HG02884 (cell line): ENCODE measurements around the gene GATD1.

ENCODE experiments used
- ATAC-seq: cut with Tn5 transposase; IDR thresholded peaks from one replicate; pipeline ENCODE4 v1.9.1; 2021; ENCODE audit warnings: mild to moderate bottlenecking, moderate library complexity; ENCODE audit not compliant: unreplicated experiment

GATD1 gene

DNA sequence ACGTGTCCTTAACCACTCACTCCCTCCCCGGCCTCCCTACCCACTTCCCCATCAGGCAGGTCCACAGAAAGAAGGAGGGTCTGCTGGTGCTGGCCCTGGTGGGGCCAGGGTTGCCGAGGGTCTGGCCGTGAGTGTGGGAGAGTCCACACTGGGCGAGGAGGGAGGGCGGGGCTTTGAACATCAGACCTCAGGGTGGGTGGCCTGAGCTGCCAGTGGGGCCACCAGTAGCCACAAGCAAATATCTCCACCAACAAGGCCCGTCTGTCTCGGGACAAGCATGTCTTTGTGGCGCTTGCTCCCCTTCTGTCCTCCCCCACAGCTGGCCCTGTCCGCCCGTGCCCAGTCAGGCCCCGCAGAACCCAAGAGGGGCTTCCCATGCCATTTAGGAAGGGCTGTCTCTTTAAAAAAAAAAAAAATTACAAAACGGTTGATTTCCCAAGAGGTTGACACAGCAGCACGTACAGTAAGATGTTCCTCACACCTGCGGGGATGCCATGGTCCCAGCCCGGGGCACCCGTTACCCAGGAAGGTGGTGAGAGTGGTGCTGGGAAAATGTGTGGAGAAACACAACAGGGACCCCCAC lies 47.7 kb downstream of the GATD1 start:
- no peak for ATAC-seq

DNA sequence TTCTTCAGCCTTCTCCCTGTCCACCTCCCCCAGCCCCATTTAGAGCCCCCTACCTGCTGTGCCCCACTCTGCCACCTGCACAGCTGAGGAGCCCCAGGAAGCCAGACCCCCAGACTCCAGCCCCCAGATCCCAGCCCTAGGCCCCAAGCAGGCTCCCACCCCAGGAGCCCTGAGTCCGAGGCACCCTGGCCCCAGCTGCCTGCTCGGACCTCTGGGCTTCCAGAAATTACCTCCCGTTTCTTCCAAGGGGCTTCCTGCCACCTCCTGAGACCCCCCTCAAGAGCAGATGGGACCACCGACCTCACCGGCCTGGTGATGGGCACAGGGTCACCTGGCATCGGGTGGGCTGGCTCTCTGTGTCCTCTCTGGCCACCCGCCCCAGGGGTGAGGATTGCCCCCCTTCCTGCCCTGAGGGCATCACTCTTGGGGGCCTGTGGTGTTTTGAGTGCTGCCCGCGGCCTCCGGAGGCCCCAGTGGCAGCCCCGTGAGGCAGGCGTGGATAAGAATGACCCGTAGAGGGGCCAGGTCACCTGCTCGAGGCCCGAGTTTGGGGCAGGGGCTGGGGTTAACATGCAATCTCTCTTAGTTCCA lies 48.3 kb downstream of the GATD1 start:
- no peak for ATAC-seq

DNA sequence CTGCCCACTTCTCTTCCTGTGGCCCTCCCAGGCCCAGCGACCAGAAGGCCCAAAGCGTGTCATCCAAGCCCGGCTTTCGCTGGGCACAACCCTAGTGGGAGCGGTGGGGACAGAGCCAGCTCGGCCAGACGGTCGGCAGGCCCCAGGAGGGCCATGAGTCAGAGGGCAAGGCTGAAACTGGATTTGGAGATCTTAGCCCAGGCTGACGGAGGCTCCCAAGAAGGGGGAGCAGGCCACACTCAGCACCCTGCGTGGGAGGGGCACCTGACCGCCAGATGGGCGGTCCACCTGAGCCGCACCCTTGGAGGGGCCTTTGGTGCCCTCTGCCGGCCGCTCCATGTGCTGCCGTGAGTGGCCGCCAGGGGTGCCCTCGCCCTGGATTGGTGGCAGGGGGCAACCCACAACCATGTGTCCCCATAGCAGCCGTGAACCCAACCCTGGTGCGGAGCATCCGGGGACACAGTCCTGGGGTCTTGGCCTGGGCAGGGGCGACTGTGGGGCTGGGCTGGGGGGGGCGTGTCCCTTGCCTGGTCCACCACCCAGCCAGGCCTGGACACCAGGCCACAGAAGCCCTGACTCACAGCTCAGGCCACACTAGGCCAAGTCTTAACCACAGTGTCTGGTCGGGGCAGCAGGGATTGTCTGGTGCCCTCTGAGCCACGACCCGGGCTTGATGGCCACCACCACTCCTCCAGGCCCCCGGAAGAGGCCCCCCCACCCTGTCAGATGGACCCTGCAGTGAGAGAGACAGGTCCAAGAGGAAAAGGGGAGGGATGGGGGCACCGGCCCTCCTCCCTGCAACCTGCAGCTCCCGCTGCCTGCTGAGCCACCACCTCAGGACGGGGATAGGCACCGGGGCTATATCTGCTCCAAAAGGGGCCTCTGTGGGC lies 49.2 kb downstream of the GATD1 start:
- ATAC-seq = no peak

DNA sequence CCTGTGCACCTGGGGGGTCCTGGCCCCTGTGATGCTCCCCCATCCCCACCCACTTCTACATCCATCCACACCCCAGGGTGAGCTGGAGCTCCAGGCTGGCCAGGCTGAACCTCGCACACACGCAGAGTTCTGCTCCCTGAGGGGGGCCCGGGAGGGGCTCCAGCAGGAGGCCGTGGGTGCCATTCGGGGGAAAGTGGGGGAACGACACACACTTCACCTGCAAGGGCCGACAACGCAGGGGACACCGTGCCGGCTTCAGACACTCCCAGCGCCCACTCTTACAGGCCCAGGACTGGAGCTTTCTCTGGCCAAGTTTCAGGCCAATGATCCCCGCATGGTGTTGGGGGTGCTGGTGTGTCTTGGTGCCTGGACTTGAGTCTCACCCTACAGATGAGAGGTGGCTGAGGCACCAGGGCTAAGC lies 50.0 kb downstream of the GATD1 start:
- ATAC-seq = no peak

DNA sequence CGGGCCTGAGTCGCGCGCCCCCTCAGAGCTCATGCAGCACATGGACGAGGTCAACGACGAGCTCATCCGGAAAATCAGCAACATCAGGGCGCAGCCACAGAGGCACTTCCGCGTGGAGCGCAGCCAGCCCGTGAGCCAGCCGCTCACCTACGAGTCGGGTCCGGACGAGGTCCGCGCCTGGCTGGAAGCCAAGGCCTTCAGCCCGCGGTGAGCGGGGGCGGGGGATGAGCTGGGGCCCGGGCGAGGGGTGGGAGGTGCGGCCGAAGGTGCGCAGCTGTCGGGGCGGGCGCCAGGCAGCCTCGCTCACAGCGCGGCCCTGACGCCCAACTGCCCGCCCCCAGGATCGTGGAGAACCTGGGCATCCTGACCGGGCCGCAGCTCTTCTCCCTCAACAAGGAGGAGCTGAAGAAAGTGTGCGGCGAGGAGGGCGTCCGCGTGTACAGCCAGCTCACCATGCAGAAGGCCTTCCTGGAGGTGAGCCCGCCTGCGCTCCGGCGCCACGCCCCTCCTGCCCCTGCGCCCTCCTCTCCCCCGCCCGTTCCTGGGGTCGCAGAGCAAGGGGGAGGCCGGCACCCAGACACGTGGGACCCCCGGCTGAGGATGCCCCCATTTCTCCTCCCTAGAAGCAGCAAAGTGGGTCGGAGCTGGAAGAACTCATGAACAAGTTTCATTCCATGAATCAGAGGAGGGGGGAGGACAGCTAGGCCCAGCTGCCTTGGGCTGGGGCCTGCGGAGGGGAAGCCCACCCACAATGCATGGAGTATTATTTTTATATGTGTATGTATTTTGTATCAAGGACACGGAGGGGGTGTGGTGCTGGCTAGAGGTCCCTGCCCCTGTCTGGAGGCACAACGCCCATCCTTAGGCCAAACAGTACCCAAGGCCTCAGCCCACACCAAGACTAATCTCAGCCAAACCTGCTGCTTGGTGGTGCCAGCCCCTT lies 50.7 kb downstream of the GATD1 start:
- ATAC-seq = no peak

DNA sequence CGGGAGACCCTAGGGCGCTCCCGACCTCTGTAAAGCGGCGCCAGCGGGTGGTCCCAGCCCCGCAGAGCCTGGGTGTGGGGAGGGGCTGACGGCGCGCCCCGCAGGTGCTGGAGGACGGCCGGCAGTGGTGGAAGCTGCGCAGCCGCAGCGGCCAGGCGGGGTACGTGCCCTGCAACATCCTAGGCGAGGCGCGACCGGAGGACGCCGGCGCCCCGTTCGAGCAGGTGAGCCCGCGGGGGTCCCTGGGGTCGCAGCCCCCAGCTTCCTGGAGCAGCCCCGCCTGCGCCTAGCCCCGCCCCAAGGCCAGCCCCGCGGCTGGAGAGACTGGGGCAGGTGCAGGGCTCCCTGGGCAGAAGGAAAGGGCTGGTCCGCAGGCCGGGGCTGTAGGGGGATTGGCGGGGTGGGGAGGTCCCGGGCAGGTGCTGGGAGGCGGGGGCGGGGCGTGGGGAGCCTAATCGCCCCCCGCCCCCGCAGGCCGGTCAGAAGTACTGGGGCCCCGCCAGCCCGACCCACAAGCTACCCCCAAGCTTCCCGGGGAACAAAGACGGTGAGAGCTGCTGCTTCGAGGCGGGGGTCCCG lies 51.6 kb downstream of the GATD1 start:
- ATAC-seq = no peak

DNA sequence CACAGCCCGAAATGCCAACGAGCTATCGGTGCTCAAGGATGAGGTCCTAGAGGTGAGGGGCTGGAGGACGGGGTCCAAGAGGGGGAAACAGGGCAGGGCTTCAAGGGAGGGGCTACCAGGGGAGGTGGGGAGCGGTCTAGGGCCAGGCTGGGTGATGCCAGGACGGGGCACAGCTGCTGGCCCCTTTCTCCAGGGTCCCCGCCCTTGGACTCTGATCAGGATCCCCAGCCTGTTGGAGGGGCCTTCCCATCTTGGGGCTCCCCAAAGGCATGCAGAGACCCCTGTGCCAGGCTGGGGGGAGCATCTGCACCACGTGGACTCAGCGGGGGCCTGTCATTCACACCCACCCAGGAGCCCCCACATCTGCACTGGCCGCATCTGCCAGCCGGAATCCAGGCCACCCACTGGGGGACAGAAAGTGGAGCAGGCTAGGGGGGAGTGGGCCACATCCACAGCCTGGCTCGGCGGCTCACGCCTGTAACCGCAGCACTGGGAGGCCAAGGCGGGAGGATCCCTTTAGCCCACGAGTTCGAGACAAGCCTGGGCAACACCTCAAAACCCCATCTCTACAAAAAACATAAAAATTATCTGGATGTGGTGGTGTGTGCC lies 52.4 kb downstream of the GATD1 start:
- no peak for ATAC-seq

DNA sequence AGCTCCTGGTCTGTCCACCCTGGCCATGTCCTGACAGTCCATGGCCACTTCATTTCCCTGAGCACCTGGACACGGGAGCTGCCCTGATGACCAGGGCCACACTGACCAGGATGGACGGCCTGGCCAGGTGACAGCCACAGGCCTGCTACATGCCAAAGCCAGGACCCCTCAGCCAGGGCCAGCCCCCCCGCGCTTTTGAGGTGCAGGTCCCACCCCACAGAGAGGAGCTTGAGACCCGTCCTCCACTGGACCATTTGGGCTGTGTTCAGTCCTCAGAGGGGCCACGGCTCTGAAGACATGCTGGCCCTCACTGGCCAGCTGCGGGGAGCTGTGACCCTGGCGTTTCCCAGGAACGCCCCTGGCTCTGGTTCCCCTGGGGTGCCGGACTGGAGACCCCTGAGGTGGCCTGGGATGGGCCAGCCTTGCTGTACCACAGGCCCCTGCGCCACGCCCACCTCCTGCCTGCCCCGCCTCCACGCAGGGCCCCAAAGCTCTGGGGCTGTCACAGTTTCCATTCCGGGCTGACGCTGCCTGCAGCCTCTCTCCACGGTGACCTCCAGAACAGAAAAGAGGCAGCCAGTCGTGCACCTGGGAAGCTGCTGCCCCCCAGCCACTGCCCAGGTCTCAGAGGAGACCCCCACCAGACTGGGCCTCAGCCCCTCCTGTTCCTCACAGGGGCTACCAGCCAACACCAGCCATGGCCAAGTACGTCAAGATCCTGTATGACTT lies 53.1 kb downstream of the GATD1 start:
- no peak for ATAC-seq

DNA sequence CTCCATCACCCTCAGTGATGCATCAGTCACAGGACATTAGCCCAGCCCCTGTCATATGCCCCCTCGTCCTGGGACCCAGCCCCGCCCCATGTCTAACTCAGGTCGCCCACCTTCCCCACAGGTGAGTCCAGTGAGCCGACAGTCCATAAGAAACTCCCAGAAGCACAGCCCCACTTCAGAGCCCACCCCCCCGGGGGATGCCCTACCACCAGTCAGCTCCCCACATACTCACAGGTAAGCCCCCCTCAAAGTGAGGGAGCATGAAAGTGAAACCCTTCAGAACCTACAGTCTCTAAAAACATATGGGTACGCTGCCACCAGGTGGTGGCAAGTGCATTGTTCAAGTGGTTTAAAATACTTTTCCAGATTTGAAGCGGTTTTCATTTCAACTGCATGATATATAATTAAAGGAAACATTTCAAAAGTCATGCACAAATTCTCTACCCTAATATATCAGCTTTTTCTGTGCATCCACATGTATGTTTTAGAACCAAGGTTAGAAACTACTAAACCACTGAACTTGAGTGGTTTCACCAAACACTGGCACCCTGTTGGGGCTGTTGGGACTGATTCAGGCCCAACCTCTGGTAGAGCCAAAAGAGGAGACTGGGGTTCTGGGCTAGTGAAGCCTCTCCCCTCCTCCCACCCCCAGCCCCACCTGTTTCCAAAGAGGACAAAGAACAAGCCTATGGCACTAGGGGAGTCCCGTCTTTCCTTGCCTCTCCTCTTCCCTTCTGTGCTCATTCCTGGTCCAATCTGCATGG lies 54.0 kb downstream of the GATD1 start:
- ATAC-seq = no peak

DNA sequence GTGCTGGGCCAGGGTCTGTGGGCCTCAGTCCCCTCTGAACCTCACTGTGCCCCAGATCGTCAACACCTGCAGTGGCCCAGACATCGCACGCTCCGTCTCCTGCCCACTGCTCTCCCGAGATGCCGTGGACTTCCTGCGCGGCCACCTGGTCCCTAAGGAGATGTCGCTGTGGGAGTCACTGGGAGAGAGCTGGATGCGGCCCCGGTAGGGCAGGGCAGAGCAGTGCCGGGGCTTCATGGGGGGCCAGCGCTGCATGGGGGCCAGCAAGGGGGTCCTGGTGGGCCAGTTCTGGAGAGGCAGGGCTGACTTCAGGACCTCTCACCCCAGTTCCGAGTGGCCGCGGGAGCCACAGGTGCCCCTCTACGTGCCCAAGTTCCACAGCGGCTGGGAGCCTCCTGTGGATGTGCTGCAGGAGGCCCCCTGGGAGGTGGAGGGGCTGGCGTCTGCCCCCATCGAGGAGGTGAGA lies 54.9 kb downstream of the GATD1 start:
- no peak for ATAC-seq

DNA sequence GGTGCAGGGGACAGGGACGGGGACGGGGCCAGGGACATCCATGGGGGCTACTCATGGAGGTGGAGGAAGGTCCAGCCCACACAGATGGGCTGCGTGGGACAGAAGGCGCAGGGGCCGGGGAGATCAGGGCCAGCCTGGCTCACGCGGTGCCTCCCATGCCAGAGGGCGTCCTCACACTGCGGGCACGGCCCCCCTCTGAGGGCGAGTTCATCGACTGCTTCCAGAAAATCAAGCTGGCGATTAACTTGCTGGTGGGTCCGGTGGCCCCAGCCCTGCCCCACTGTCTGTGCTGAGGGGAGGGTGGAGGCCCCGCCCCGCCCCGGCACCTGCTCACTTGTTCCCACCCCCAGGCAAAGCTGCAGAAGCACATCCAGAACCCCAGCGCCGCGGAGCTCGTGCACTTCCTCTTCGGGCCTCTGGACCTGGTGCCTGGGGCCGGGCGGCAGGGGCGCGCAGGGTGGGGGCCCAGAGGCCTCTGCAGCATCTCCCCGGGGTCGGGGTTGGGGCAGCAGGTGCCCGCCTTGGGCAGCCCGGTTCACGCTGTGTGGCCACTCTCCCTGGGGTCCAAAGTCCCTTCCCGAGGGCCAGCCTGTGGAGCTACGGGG lies 55.4 kb downstream of the GATD1 start:
- no peak for ATAC-seq

DNA sequence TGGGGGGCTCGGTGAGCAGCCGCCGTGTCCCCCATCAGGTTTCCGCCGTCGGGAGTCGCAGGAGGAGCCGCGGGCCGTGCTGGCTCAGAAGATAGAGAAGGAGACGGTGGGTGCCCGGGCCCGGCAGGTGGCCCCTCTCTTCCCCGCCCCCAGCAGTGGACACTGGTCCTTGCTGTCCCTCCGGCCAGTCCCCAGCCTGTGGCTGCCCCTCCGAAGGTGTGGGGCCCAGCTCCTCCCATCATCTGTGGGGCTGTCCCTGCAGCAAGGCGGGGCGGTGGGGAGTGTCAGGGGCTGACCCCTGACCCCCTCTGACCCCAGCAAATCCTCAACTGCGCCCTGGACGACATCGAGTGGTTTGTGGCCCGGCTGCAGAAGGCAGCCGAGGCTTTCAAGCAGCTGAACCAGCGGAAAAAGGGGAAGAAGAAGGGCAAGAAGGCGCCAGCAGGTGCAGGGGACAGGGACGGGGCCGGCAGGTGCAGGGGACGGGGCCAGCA lies 56.0 kb downstream of the GATD1 start:
- ATAC-seq = no peak

DNA sequence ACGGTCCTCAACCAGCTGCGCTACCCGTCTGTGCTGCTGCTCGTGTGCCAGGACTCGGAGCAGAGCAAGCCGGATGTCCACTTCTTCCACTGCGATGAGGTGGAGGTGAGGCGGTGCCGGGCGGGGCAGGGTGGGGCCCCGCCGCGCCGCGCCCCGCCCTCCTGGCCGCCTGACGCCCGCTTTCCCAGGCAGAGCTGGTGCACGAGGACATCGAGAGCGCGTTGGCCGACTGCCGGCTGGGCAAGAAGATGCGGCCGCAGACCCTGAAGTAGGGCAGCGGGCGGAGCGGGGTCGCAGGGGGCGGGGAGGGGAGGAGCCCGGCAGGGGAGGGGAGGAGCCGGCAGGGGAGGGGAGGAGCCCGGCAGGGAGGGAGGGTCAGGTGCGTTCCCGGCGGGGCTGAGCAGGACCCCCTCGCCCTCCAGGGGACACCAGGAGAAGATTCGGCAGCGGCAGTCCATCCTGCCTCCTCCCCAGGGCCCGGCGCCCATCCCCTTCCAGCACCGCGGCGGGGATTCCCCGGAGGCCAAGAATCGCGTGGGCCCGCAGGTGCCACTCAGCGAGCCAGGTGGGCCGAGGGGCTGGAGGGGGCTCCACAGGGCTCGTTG lies 56.5 kb downstream of the GATD1 start:
- no peak for ATAC-seq

DNA sequence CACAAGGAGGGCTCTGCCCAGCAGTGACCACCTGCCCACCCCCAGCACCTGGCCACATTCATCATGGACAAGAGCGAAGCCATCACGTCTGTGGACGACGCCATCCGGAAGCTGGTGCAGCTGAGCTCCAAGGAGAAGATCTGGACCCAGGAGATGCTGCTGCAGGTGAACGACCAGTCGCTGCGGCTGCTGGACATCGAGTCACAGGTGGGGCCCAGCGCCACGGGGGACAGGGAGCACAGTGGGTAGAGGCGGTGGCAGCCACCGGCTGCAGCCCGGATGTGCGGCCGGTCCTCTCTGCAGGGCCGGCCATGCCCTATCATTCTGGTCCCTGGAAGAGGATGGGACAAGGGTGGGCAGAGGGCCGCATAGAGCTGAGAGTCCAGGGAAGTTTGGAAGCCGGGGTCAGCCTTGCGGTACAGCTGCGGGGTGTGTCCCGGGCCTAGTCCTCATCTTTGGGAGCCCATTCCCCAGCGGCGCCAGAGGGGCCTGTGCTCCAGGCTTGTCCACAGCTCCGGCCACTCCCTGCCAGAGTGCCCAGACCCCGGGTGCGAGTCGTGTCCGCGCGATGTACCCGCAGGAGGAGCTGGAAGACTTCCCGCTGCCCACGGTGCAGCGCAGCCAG lies 57.2 kb downstream of the GATD1 start:
- no peak for ATAC-seq

DNA sequence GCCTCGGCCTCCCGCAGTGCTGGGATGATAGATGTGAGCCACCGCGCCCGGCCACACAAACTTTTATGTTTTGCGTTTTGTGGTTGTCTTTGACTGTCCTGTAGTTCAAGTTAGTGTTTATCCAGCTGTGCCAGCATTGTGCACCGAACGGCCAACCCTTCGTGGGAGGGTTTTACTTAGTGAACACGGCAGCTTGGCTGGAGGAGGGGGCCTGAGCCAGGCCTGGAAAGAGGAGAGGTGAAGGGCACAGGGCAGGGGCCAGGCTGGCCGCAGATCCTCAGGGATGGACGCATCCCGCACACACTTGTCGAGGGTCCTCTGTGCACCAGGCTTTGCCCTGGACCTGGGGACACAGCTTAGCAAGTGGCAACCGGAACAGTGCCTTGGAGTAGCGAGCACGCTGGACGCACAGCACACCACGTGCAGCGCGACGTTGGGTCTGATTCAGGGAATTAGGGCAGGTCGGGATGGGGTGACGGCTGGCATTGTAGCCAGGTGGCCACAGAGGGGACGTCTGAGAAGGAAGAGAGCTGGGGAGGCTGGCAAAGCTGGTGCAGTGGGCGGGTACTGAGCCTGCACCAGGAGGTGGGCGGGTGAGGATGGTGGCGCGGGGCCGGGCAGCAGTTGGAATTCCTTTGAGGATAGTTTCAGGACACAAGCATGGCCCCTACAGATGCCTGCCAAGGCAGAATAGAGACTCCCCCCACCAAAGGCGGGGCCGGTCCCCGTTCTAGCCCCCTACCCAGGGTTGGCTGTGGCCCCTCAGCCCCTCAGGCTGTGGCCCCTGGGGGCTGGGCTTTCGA lies 57.9 kb downstream of the GATD1 start:
- no peak for ATAC-seq
